HepG2 (cell line): ENCODE measurements around the gene POLR1G. TPM values are rescaled to one million over a fixed set of nuclear protein-coding genes. Genes with fewer than 3 reads are reported as not detected.

ENCODE experiments used
- AGO2 ChIP-seq: fragments of 200-400 bp; formaldehyde crosslinking; optimal IDR thresholded peaks from 2 replicates; pipeline ENCODE3; 2017; ENCODE audit warnings: mild to moderate bottlenecking, low read depth, low read length, moderate library complexity
- CHCHD3 ChIP-seq: sonication (generic); formaldehyde crosslinking; IDR thresholded peaks from 2 replicates; pipeline ENCODE4 v1.8.0; 2022; ENCODE audit warnings: mild to moderate bottlenecking, missing genetic modification reagents, moderate library complexity
- FLYWCH1 ChIP-seq: sonication (generic); formaldehyde crosslinking; IDR thresholded peaks from 2 replicates; pipeline ENCODE4 v1.8.1; 2023; ENCODE audit warnings: mild to moderate bottlenecking, missing genetic modification reagents
- FOXK1 ChIP-seq: sonication (generic); formaldehyde crosslinking; IDR thresholded peaks from 2 replicates; pipeline ENCODE4 v1.4.0; 2020; ENCODE audit warnings: low read depth, missing genetic modification reagents, borderline replicate concordance
- FOXK2 ChIP-seq: fragments of 450-650 bp; IDR thresholded peaks from 2 replicates; pipeline ENCODE4 v1.6.1; 2016
- GATAD1 ChIP-seq: IDR thresholded peaks from 2 replicates; pipeline ENCODE4 v1.6.1; 2016; ENCODE audit warnings: missing genetic modification reagents, missing compliant biosample characterization
- GTF3A ChIP-seq: sonication (generic); formaldehyde crosslinking; conservative IDR thresholded peaks from 2 replicates; pipeline ENCODE4 v1.4.0; 2020; ENCODE audit warnings: mild to moderate bottlenecking, missing genetic modification reagents
- IRF2 ChIP-seq: IDR thresholded peaks from 2 replicates; pipeline ENCODE4 v1.6.1; 2018; ENCODE audit warnings: missing genetic modification reagents, missing compliant biosample characterization
- NCOA2 ChIP-seq: sonication (generic); formaldehyde crosslinking; IDR thresholded peaks from 2 replicates; pipeline ENCODE4 v1.8.0; 2022; ENCODE audit warnings: inconsistent platforms
- PCBP1 ChIP-seq: fragments of 200-400 bp; formaldehyde crosslinking; IDR thresholded peaks from 2 replicates; pipeline ENCODE4 v1.6.1; 2017; ENCODE audit warnings: mild to moderate bottlenecking, low read depth, low read length, borderline replicate concordance
- SIN3A ChIP-seq: IDR thresholded peaks from 2 replicates; pipeline ENCODE4 v1.6.1; 2011; ENCODE audit warnings: low read depth, mild to moderate bottlenecking, control low read depth, low read length, borderline replicate concordance
- SMAD3 ChIP-seq: sonication (generic); formaldehyde crosslinking; IDR thresholded peaks from 2 replicates; pipeline ENCODE4 v1.4.0; 2020; ENCODE audit warnings: missing genetic modification reagents
- TBX2 ChIP-seq: sonication (generic); formaldehyde crosslinking; IDR thresholded peaks from 2 replicates; pipeline ENCODE4 v1.5.0; 2020; ENCODE audit warnings: missing genetic modification reagents, mild to moderate bottlenecking, borderline replicate concordance
- UBTF ChIP-seq: sonication (generic); formaldehyde crosslinking; IDR thresholded peaks from 2 replicates; pipeline ENCODE4 v1.4.0; 2020; ENCODE audit warnings: mild to moderate bottlenecking, missing genetic modification reagents
- ZBTB3 ChIP-seq: sonication (generic); formaldehyde crosslinking; IDR thresholded peaks from 2 replicates; pipeline ENCODE4 v1.4.0; 2020; ENCODE audit warnings: low read depth, mild to moderate bottlenecking, moderate library complexity, missing genetic modification reagents, borderline replicate concordance
- ZNF234 ChIP-seq: sonication (generic); formaldehyde crosslinking; conservative IDR thresholded peaks from 2 replicates; pipeline ENCODE4 v1.5.1; 2020; ENCODE audit warnings: mild to moderate bottlenecking, missing genetic modification reagents
- ZNF317 ChIP-seq: sonication (generic); formaldehyde crosslinking; IDR thresholded peaks from 2 replicates; pipeline ENCODE4 v1.5.0; 2020; ENCODE audit warnings: mild to moderate bottlenecking, missing genetic modification reagents
- ZNF432 ChIP-seq: sonication (generic); formaldehyde crosslinking; IDR thresholded peaks from 2 replicates; pipeline ENCODE4 v1.5.0; 2020; ENCODE audit warnings: missing genetic modification reagents, mild to moderate bottlenecking, borderline replicate concordance
- ZNF598 ChIP-seq: sonication (generic); formaldehyde crosslinking; IDR thresholded peaks from 2 replicates; pipeline ENCODE4 v1.5.1; 2020; ENCODE audit warnings: mild to moderate bottlenecking, missing genetic modification reagents, borderline replicate concordance
- ZZZ3 ChIP-seq: sonication (generic); formaldehyde crosslinking; IDR thresholded peaks from 2 replicates; pipeline ENCODE4 v1.4.0; 2020; ENCODE audit warnings: missing genetic modification reagents, mild to moderate bottlenecking, borderline replicate concordance
- polyA plus RNA-seq, 8 experiments: library from polyadenylated mRNA; depleted of rRNA in 3 of 8; stranded (reverse) in 7 of 8; unstranded in 1 of 8; fragments of >200 nt; fragmentation: Illumina TruSeq in 4 of 8; extraction: Trizol in 4 of 8; gene quantifications; 2 replicates each; pipeline versions ENCODE4 v1.2.1 to v1.2.3, GENCODE V29; 2011 to 2016; ENCODE audit warnings: low read depth in 4 of 8, missing spikeins in 1 of 8, mixed read lengths in 1 of 8; ENCODE audit not compliant: insufficient read depth in 1 of 8
- total RNA-seq, 5 experiments: library from RNA; depleted of rRNA; stranded (reverse); fragments of >200 nt; fragmentation: Illumina TruSeq; extraction: Trizol; gene quantifications; 2 replicates each; pipeline ENCODE4 v1.2.3, GENCODE V29; 2016; ENCODE audit warnings: low read depth in 1 of 5
- TF ChIP-seq, protein P1 (sequence below): sonication (generic); formaldehyde crosslinking; IDR thresholded peaks from 2 replicates; pipeline ENCODE4 v1.5.1; 2020; ENCODE audit warnings: missing genetic modification reagents, mild to moderate bottlenecking, borderline replicate concordance
- TF ChIP-seq, protein P2 (sequence below): IDR thresholded peaks from 2 replicates; pipeline ENCODE4 v1.6.1; 2016; ENCODE audit warnings: low read depth, control low read depth

The POLR1G gene
- total and polyA plus RNA-seq, 2 of the 13 experiments (the other 11 are each of a cell fraction or from before 2014, with no cell fraction given) = 3.5 to 20.8 TPM

GRCh38 chr19:45406226-45407090, at the start of gene POLR1G (continued):
- TF ChIP-seq ZZZ3 (CRISPR knock-in tag) (peak; percentile 53; the same call in 1 of the 2 replicates), ZNF432 (CRISPR knock-in tag) (no peak), UBTF (CRISPR knock-in tag) (peak; percentile 38), ZNF234 (CRISPR knock-in tag) (no peak), GATAD1 (CRISPR knock-in tag) (peak; percentile 83), IRF2 (CRISPR knock-in tag) (no peak; the same call in 1 of the 2 replicates), AGO2 (peak; percentile 68), TBX2 (CRISPR knock-in tag) (peak; percentile 49), ZNF317 (CRISPR knock-in tag) (no peak), FOXK2 (peak; percentile 99), ZBTB3 (CRISPR knock-in tag) (0 out of 2 replicates have a peak, but pooled peaks have one; percentile 43), NCOA2 (CRISPR knock-in tag) (no peak), ZNF598 (CRISPR knock-in tag) (0 out of 2 replicates have a peak, but pooled peaks have one; percentile 6), FLYWCH1 (no peak; the same call in 1 of the 2 replicates), PCBP1 (peak; percentile 95; the same call in 1 of the 2 replicates), GTF3A (0 out of 2 replicates have a peak, but pooled peaks have one; percentile 36), FOXK1 (CRISPR knock-in tag) (peak; percentile 32; the same call in 1 of the 2 replicates), CHCHD3 (CRISPR knock-in tag) (no peak), SMAD3 (CRISPR knock-in tag) (peak; percentile 53; the same call in 1 of the 2 replicates), SIN3A (peak; percentile 95; the same call in 1 of the 2 replicates)
- TF ChIP-seq, protein P1, sequence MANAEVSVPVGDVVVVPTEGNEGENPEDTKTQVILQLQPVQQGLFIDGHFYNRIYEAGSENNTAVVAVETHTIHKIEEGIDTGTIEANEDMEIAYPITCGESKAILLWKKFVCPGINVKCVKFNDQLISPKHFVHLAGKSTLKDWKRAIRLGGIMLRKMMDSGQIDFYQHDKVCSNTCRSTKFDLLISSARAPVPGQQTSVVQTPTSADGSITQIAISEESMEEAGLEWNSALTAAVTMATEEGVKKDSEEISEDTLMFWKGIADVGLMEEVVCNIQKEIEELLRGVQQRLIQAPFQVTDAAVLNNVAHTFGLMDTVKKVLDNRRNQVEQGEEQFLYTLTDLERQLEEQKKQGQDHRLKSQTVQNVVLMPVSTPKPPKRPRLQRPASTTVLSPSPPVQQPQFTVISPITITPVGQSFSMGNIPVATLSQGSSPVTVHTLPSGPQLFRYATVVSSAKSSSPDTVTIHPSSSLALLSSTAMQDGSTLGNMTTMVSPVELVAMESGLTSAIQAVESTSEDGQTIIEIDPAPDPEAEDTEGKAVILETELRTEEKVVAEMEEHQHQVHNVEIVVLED (CRISPR knock-in tag) = peak; percentile 33; the same call in 1 of the 2 replicates
- TF ChIP-seq, protein P2, sequence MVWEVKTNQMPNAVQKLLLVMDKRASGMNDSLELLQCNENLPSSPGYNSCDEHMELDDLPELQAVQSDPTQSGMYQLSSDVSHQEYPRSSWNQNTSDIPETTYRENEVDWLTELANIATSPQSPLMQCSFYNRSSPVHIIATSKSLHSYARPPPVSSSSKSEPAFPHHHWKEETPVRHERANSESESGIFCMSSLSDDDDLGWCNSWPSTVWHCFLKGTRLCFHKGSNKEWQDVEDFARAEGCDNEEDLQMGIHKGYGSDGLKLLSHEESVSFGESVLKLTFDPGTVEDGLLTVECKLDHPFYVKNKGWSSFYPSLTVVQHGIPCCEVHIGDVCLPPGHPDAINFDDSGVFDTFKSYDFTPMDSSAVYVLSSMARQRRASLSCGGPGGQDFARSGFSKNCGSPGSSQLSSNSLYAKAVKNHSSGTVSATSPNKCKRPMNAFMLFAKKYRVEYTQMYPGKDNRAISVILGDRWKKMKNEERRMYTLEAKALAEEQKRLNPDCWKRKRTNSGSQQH = 0 out of 2 replicates have a peak, but pooled peaks have one; percentile 42
